SK-N-MC (cell line): ENCODE measurements around the gene LOXHD1.

Source experiments
- DNase-seq: peaks from one replicate; pipeline ENCODE4 v3.0.0-alpha.2; 2011; ENCODE audit warnings: low read depth, low spot score
- H3K27ac ChIP-seq: fragments of 200-600 bp; sonication (generic); 2 replicates; pipeline ENCODE4 v1.5.1; 2016; ENCODE audit warnings: mixed run types
- H3K36me3 ChIP-seq: fragments of 200-600 bp; sonication (generic); 2 replicates; pipeline ENCODE4 v1.6.1; 2017; ENCODE audit warnings: antibody characterized with exemption, low read length, mixed read lengths; ENCODE audit not compliant: insufficient read depth
- H3K4me3 ChIP-seq: fragments of 200-600 bp; sonication (generic); 2 replicates; pipeline ENCODE4 v1.5.1; 2016
- H3K9ac ChIP-seq: fragments of 200-600 bp; sonication (generic); 2 replicates; pipeline ENCODE4 v1.8.0; 2017; ENCODE audit warnings: mixed run types, mixed read lengths; ENCODE audit not compliant: insufficient read length
- H3K9me3 ChIP-seq: fragments of 200-600 bp; sonication (generic); 2 replicates; pipeline ENCODE4 v1.6.1; 2017; ENCODE audit warnings: low read depth, mild to moderate bottlenecking, antibody characterized with exemption, low read length, moderate library complexity, mixed read lengths
- EZH2 ChIP-seq: fragments of 200-600 bp; sonication (generic); IDR thresholded peaks from one replicate; pipeline ENCODE4 v1.6.1; 2017; ENCODE audit warnings: antibody characterized with exemption
- FOXP2 ChIP-seq: optimal IDR thresholded peaks from 2 replicates; pipeline ENCODE3; 2011; ENCODE audit warnings: mild to moderate bottlenecking, moderate library complexity; ENCODE audit not compliant: insufficient read depth; ENCODE audit errors: extremely low read length, control extremely low read depth
- POLR2AphosphoS5 ChIP-seq: IDR thresholded peaks from 2 replicates; pipeline ENCODE4 v1.6.1; 2012; ENCODE audit warnings: mild to moderate bottlenecking, low read depth, low read length, borderline replicate concordance

Gene LOXHD1, protein sequence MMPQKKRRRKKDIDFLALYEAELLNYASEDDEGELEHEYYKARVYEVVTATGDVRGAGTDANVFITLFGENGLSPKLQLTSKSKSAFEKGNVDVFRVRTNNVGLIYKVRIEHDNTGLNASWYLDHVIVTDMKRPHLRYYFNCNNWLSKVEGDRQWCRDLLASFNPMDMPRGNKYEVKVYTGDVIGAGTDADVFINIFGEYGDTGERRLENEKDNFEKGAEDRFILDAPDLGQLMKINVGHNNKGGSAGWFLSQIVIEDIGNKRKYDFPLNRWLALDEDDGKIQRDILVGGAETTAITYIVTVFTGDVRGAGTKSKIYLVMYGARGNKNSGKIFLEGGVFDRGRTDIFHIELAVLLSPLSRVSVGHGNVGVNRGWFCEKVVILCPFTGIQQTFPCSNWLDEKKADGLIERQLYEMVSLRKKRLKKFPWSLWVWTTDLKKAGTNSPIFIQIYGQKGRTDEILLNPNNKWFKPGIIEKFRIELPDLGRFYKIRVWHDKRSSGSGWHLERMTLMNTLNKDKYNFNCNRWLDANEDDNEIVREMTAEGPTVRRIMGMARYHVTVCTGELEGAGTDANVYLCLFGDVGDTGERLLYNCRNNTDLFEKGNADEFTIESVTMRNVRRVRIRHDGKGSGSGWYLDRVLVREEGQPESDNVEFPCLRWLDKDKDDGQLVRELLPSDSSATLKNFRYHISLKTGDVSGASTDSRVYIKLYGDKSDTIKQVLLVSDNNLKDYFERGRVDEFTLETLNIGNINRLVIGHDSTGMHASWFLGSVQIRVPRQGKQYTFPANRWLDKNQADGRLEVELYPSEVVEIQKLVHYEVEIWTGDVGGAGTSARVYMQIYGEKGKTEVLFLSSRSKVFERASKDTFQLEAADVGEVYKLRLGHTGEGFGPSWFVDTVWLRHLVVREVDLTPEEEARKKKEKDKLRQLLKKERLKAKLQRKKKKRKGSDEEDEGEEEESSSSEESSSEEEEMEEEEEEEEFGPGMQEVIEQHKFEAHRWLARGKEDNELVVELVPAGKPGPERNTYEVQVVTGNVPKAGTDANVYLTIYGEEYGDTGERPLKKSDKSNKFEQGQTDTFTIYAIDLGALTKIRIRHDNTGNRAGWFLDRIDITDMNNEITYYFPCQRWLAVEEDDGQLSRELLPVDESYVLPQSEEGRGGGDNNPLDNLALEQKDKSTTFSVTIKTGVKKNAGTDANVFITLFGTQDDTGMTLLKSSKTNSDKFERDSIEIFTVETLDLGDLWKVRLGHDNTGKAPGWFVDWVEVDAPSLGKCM (N-terminal part only)

DNA sequence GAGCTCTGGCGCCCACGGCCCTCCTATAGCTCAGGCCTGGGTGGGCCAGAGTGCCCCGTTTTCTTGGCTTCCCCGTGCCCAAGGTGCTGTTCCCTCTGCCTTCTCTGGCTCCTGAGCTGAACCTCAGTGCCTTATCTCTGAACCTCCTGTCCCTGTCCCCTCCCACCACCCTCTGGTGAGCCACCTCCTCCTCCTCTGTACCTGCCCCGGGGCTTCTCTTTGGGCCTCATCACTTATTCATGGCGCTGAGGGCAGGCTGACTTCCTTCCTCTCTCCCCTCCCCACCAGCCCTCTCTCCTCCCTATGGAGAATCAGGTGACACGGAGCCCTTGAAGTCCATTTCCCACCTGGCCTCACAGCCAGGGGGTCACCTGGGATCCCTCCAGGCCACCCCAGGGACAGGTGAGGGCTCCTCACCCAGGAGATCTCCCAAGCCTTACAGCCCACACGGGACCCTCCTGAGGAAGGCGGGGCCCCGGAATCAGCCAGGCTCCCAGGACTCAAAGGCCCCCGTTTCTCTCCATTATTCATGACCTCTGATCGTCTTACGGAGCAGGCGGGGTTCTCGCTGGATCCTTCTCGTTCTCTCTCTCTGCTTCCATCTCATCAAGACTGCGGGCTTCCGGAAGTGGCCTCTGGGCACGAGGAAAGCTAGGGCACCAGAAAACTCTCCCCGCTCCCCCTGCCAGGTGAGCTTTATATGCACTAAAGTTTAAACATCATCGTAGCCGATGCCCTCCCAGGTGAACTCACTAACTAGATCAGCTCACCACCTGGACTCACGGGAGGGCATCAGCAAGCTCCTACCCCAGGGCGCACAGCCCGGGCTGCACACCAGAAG, at the start of gene LOXHD1:
Gene LOXHD1 (minus strand): TSS at position 106 of the 841 bp plus-strand sequence. CDS start 187 bp downstream, outside the sequence.
- no peak for DNase-seq
- Histone ChIP-seq H3K4me3 (peak within 1 kb of the TSS; percentile 76), H3K27ac (no peak within 1 kb of the TSS), H3K9ac (peak within 1 kb of the TSS; percentile 38), H3K36me3 (no peaks in the 10 kb centered on the region), H3K9me3 (no peaks in the 10 kb centered on the region)
- TF ChIP-seq POLR2AphosphoS5, result peak; percentile 48; the same call in 1 of the 2 replicates
- TF ChIP-seq EZH2, result no peak

- Histone ChIP-seq H3K36me3 (no peaks in the 10 kb centered on the region), H3K27ac (no peak overlapping the region), H3K9me3 (no peaks in the 10 kb centered on the region), H3K9ac (no peak overlapping the region), H3K4me3 (no peak overlapping the region)
- DNase-seq, result no peak
- TF ChIP-seq POLR2AphosphoS5, result no peak
- TF ChIP-seq EZH2, result no peak
- TF ChIP-seq FOXP2, result no peak
These were observed 48.5 kb upstream of the LOXHD1 start for GRCh38 chr18:46705521-46705920.

DNA sequence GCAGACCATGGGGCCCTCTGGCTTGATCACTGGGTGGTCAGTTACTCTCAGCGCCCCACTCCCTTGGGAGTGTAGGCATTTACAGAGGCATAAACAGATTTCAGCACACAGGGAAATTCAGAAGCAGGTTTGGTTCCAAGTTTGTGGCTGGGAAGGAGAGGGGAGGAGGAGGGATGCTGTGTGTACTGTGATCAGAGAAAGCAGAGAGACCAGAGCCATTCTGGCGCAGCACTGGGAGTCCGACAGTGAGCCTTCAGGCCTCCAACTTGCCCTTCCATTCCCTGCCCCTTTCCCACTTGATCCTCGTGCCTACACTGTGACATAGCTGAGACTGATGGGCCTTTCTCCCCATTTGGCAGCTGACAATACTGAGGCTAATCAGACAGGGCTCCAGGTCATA, 47.8 kb upstream of the LOXHD1 start:
- Histone ChIP-seq H3K4me3 (no peak overlapping the region), H3K9me3 (no peaks in the 10 kb centered on the region), H3K36me3 (no peaks in the 10 kb centered on the region), H3K9ac (no peak overlapping the region), H3K27ac (no peak overlapping the region)
- no peak for DNase-seq
- no peak for TF ChIP-seq POLR2AphosphoS5
- no peak for TF ChIP-seq FOXP2
- TF ChIP-seq EZH2, result no peak

DNA sequence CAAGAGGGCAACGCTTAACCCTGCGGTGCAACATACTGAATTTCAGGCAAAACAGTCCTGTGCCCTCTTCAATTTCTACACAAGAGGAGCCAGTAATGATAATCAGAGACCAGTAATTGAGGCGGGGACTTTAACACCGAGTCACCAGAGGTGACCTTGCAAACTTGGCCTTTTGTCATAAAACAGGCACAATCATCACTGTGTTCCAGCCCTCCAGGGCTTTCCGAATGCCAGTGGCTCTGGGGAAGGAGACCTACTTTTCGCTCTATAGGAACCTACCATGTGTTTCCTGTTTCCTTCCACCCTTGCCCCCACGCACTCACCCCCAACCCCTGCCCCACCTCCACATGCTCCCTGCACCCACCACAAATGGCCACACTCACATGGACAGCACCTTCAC, 47.2 kb upstream of the LOXHD1 start:
- Histone ChIP-seq H3K9me3 (no peaks in the 10 kb centered on the region), H3K4me3 (no peak overlapping the region), H3K36me3 (no peaks in the 10 kb centered on the region), H3K27ac (no peak overlapping the region), H3K9ac (no peak overlapping the region)
- TF ChIP-seq EZH2, result no peak
- TF ChIP-seq FOXP2, result no peak
- no peak for TF ChIP-seq POLR2AphosphoS5
- no peak for DNase-seq

GRCh38 chr18:46702471-46702870, 45.5 kb upstream of the LOXHD1 start:
- TF ChIP-seq POLR2AphosphoS5, result no peak
- no peak for TF ChIP-seq FOXP2
- no peak for TF ChIP-seq EZH2
- Histone ChIP-seq H3K9ac (no peak overlapping the region), H3K4me3 (no peak overlapping the region), H3K9me3 (no peaks in the 10 kb centered on the region), H3K27ac (no peak overlapping the region), H3K36me3 (no peaks in the 10 kb centered on the region)
- no peak for DNase-seq

GRCh38 chr18:46700066-46700824, 43.2 kb upstream of the LOXHD1 start:
- H3K36me3 ChIP-seq, result no peaks in the 10 kb centered on the region
- H3K4me3 ChIP-seq, result no peak overlapping the region
- TF ChIP-seq POLR2AphosphoS5, result no peak
- TF ChIP-seq FOXP2, result no peak
- no peak for TF ChIP-seq EZH2
- H3K9me3 ChIP-seq, result no peaks in the 10 kb centered on the region
- H3K9ac ChIP-seq, result no peak overlapping the region
- no peak for DNase-seq
- no peak overlapping the region for H3K27ac ChIP-seq

- no peak overlapping the region for H3K9ac ChIP-seq
- no peaks in the 10 kb centered on the region for H3K9me3 ChIP-seq
- TF ChIP-seq POLR2AphosphoS5 (no peak), FOXP2 (no peak), EZH2 (no peak)
- H3K27ac ChIP-seq, result no peak overlapping the region
- H3K36me3 ChIP-seq, result no peaks in the 10 kb centered on the region
- DNase-seq, result no peak
- no peak overlapping the region for H3K4me3 ChIP-seq
These were observed 39.7 kb upstream of the LOXHD1 start for GRCh38 chr18:46696702-46697101.
